ENCODE results near the gene OASL. TPM values are rescaled to one million over a fixed set of nuclear protein-coding genes. Genes with fewer than 3 reads are reported as not detected.

The OASL gene
- polyA plus RNA-seq, 1 donor from 2014 or later = 0.42 TPM

- no peak overlapping the region for H3K4me3 ChIP-seq (ENCODE audit: low read length)
- H4K20me1 ChIP-seq (ENCODE audit: insufficient read depth) = no peaks in the 10 kb centered on the region
- no peaks in the 10 kb centered on the region for H3K9me2 ChIP-seq (ENCODE audit: insufficient read depth, low read length)
- H3K4me2 ChIP-seq (ENCODE audit: low read length) = no peak overlapping the region
- H3K9ac ChIP-seq (ENCODE audit: low read length) = no peak overlapping the region
- no peaks in the 10 kb centered on the region for H3F3A ChIP-seq (ENCODE audit: insufficient read depth, low read length, poor library complexity, severe bottlenecking)
- no peak for TF ChIP-seq POLR2AphosphoS5 (IDR thresholded peaks at IDR 0.05)
- TF ChIP-seq SMC3 (conservative IDR thresholded peaks at IDR 0.05; ENCODE audit: poor library complexity) = no peak
- no peak for TF ChIP-seq REST (IDR thresholded peaks at IDR 0.05; ENCODE audit: borderline replicate concordance)
- TF ChIP-seq RAD21 (conservative IDR thresholded peaks at IDR 0.05) = no peak
- TF ChIP-seq MXI1 (conservative IDR thresholded peaks at IDR 0.05; ENCODE audit: poor library complexity, severe bottlenecking) = no peak
- no peak for TF ChIP-seq TAF1 (IDR thresholded peaks at IDR 0.05; ENCODE audit: low read depth)
- no peak for TF ChIP-seq EZH2 (IDR thresholded peaks at IDR 0.05; ENCODE audit: borderline replicate concordance, insufficient read depth, low read length, poor library complexity, severe bottlenecking)
- TF ChIP-seq CTCF (IDR thresholded peaks at IDR 0.05; ENCODE audit: poor library complexity, severe bottlenecking) = no peak
- TF ChIP-seq EP300 (conservative IDR thresholded peaks at IDR 0.05; ENCODE audit: poor library complexity, severe bottlenecking) = no peak
- H3K9me3 ChIP-seq (ENCODE audit: low read length) = no peaks in the 10 kb centered on the region
- no peak overlapping the region for H3K27ac ChIP-seq (ENCODE audit: low read length)
- H3K36me3 ChIP-seq (ENCODE audit: insufficient read depth, low read length) = no peaks in the 10 kb centered on the region
- H2AFZ ChIP-seq (ENCODE audit: low read depth, low read length) = no peak overlapping the region
- H3K27me3 ChIP-seq (ENCODE audit: insufficient read depth, low read depth, low read length) = no peaks in the 10 kb centered on the region
- H3K79me2 ChIP-seq (replicated peaks; ENCODE audit: insufficient read depth, low read length) = peaks cover 10% of the 10 kb centered on the region
These were observed 20.0 kb downstream of the OASL start for GRCh38 chr12:121018860-121019617.

- H3K4me3 ChIP-seq (ENCODE audit: low read length) = no peak overlapping the region
- no peaks in the 10 kb centered on the region for H3F3A ChIP-seq (ENCODE audit: insufficient read depth, low read length, poor library complexity, severe bottlenecking)
- TF ChIP-seq SMC3 (conservative IDR thresholded peaks at IDR 0.05; ENCODE audit: poor library complexity) (no peak), REST (IDR thresholded peaks at IDR 0.05; ENCODE audit: borderline replicate concordance) (no peak), EZH2 (IDR thresholded peaks at IDR 0.05; ENCODE audit: borderline replicate concordance, insufficient read depth, low read length, poor library complexity, severe bottlenecking) (no peak)
- no peaks in the 10 kb centered on the region for H3K9me3 ChIP-seq (ENCODE audit: low read length)
- no peaks in the 10 kb centered on the region for H3K36me3 ChIP-seq (ENCODE audit: insufficient read depth, low read length)
- no peak overlapping the region for H3K27ac ChIP-seq (ENCODE audit: low read length)
- no peaks in the 10 kb centered on the region for H3K27me3 ChIP-seq (ENCODE audit: insufficient read depth, low read depth, low read length)
- no peaks in the 10 kb centered on the region for H3K9me2 ChIP-seq (ENCODE audit: insufficient read depth, low read length)
- H3K9ac ChIP-seq (ENCODE audit: low read length) = no peak overlapping the region
- no peaks in the 10 kb centered on the region for H4K20me1 ChIP-seq (ENCODE audit: insufficient read depth)
- no peak overlapping the region for H2AFZ ChIP-seq (ENCODE audit: low read depth, low read length)
- H3K4me2 ChIP-seq (ENCODE audit: low read length) = no peak overlapping the region
- H3K79me2 ChIP-seq (replicated peaks; ENCODE audit: insufficient read depth, low read length) = peaks cover 10% of the 10 kb centered on the region
These were observed 21.0 kb downstream of the OASL start for GRCh38 chr12:121017966-121018491.
